GM12878 (cell line): Measurements from ENCODE around the gene DTX3.

ENCODE experiments used
- ATF7 ChIP-seq: fragments of 450-650 bp; IDR thresholded peaks from 2 replicates; pipeline ENCODE4 v1.6.1; 2016; ENCODE audit warnings: low read depth, mild to moderate bottlenecking
- MXI1 ChIP-seq: fragments of 150-350 bp; IDR thresholded peaks from 2 replicates; pipeline ENCODE4 v1.6.1; 2011; ENCODE audit warnings: low read depth, mild to moderate bottlenecking, inconsistent platforms, low read length, improper control_type of control experiment
- MYC ChIP-seq: IDR thresholded peaks from 2 replicates; pipeline ENCODE4 v1.6.1; 2011; ENCODE audit warnings: mild to moderate bottlenecking, low read length, moderate library complexity, inconsistent platforms; ENCODE audit not compliant: insufficient read depth, insufficient replicate concordance, insufficient read length, severe bottlenecking
- SMAD1 ChIP-seq: fragments of 450-650 bp; IDR thresholded peaks from 2 replicates; pipeline ENCODE4 v1.6.1; 2018; ENCODE audit warnings: mild to moderate bottlenecking, low read depth; ENCODE audit not compliant: partially characterized antibody
- SREBF1 ChIP-seq: IDR thresholded peaks from 2 replicates; pipeline ENCODE4 v1.6.1; 2012; ENCODE audit warnings: mild to moderate bottlenecking, low read length
- TAF1 ChIP-seq: IDR thresholded peaks from 2 replicates; pipeline ENCODE4 v1.6.1; 2011; ENCODE audit warnings: mild to moderate bottlenecking, low read depth, low read length, borderline replicate concordance
- TF ChIP-seq, protein P1 (sequence below): fragments of 450-650 bp; IDR thresholded peaks from 2 replicates; pipeline ENCODE4 v1.6.1; 2017; ENCODE audit warnings: antibody characterized with exemption, mild to moderate bottlenecking, moderate library complexity
- TF ChIP-seq, protein P2 (sequence below), 3 experiments: IDR thresholded peaks in 2 of 3; conservative IDR thresholded peaks in 1 of 3; 2 replicates each; pipeline ENCODE4 v1.5.1; 2011; ENCODE audit warnings: low read depth in 3 of 3, low read length in 3 of 3, mild to moderate bottlenecking in 3 of 3, control low read depth in 2 of 3, moderate library complexity in 2 of 3, inconsistent platforms in 1 of 3, mixed read lengths in 1 of 3; ENCODE audit not compliant: control insufficient read depth in 2 of 3, insufficient read depth in 1 of 3; ENCODE audit errors: extremely low read depth in 1 of 3

DNA sequence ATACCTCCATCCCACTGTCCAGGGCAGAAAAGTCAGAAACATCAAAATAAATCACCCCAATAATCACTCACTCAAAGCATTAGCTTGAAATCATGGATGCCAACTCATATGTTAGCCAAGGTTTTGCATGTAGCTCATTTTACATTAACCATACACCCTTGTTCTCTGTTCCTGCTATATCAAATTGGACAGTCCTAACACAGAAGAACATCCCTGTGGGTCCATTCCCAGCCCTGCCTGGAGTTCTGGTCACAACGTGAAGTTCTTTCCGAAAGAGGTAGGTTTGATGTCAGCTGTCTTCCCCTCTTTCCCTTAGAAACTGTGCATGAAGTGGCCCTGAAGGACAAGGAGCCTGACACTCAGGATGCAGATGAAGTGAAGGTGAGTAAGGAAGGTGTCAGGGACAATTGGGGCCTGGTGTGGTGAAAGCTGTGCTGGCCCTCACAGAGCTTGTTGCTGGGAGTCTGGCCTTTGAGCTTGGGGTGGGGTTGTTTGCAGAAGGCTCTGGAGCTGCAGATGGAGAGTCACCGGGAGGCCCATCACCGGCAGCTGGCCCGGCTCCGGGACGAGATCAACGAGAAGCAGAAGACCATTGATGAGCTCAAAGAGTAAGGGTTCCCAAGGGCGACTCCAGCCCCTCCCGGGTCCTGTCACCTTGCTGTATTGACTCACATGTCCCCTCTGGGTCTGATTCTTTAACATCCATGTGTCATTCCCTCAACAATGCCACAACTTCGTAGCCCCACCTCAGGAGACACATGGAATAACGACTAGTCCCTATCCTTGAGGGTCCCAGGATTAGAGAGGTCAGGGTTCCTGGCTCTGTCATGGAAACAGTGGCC lies 28.6 kb upstream of the DTX3 start:
- no peak for TF ChIP-seq MYC
- no peak for TF ChIP-seq SREBF1
- TF ChIP-seq MXI1, result no peak
- TF ChIP-seq, protein P1, sequence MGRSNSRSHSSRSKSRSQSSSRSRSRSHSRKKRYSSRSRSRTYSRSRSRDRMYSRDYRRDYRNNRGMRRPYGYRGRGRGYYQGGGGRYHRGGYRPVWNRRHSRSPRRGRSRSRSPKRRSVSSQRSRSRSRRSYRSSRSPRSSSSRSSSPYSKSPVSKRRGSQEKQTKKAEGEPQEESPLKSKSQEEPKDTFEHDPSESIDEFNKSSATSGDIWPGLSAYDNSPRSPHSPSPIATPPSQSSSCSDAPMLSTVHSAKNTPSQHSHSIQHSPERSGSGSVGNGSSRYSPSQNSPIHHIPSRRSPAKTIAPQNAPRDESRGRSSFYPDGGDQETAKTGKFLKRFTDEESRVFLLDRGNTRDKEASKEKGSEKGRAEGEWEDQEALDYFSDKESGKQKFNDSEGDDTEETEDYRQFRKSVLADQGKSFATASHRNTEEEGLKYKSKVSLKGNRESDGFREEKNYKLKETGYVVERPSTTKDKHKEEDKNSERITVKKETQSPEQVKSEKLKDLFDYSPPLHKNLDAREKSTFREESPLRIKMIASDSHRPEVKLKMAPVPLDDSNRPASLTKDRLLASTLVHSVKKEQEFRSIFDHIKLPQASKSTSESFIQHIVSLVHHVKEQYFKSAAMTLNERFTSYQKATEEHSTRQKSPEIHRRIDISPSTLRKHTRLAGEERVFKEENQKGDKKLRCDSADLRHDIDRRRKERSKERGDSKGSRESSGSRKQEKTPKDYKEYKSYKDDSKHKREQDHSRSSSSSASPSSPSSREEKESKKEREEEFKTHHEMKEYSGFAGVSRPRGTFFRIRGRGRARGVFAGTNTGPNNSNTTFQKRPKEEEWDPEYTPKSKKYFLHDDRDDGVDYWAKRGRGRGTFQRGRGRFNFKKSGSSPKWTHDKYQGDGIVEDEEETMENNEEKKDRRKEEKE, result no peak
- TF ChIP-seq, protein P2, sequence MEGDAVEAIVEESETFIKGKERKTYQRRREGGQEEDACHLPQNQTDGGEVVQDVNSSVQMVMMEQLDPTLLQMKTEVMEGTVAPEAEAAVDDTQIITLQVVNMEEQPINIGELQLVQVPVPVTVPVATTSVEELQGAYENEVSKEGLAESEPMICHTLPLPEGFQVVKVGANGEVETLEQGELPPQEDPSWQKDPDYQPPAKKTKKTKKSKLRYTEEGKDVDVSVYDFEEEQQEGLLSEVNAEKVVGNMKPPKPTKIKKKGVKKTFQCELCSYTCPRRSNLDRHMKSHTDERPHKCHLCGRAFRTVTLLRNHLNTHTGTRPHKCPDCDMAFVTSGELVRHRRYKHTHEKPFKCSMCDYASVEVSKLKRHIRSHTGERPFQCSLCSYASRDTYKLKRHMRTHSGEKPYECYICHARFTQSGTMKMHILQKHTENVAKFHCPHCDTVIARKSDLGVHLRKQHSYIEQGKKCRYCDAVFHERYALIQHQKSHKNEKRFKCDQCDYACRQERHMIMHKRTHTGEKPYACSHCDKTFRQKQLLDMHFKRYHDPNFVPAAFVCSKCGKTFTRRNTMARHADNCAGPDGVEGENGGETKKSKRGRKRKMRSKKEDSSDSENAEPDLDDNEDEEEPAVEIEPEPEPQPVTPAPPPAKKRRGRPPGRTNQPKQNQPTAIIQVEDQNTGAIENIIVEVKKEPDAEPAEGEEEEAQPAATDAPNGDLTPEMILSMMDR (IDR thresholded peaks at IDR 0.05 in 2 of 3, conservative IDR thresholded peaks at IDR 0.05 in 1 of 3; ENCODE audit: control insufficient read depth in 2 of 3, extremely low read depth in 1 of 3, insufficient read depth in 1 of 3, low read depth in 3 of 3, low read length in 3 of 3), result no peak
- TF ChIP-seq ATF7, result no peak
- no peak for TF ChIP-seq SMAD1
- no peak for TF ChIP-seq TAF1
